HEK293 (cell line): Measurements from ENCODE around the gene ADAMTS16.

ENCODE experiments used
- TSHZ1 ChIP-seq: fragments of 450-650 bp; formaldehyde crosslinking; IDR thresholded peaks from 2 replicates; pipeline ENCODE4 v1.5.1; 2016; ENCODE audit warnings: missing biosample characterization, missing genetic modification characterization, borderline replicate concordance
- ZFP3 ChIP-seq: fragments of 450-650 bp; formaldehyde crosslinking; IDR thresholded peaks from 2 replicates; pipeline ENCODE4 v1.5.1; 2016; ENCODE audit warnings: low read depth, missing biosample characterization, missing genetic modification characterization
- ZNF148 ChIP-seq: fragments of 450-650 bp; formaldehyde crosslinking; IDR thresholded peaks from 2 replicates; pipeline ENCODE4 v1.5.0; 2017; ENCODE audit warnings: missing biosample characterization, missing genetic modification characterization, borderline replicate concordance
- ZNF169 ChIP-seq: fragments of 450-650 bp; formaldehyde crosslinking; IDR thresholded peaks from 2 replicates; pipeline ENCODE4 v1.5.1; 2016; ENCODE audit warnings: missing biosample characterization, missing genetic modification characterization
- ZNF174 ChIP-seq: fragments of 450-650 bp; formaldehyde crosslinking; IDR thresholded peaks from 2 replicates; pipeline ENCODE4 v1.5.0; 2017; ENCODE audit warnings: missing biosample characterization, mild to moderate bottlenecking, missing genetic modification characterization
- ZNF623 ChIP-seq: fragments of 450-650 bp; formaldehyde crosslinking; IDR thresholded peaks from 2 replicates; pipeline ENCODE4 v1.5.1; 2016; ENCODE audit warnings: missing biosample characterization, missing genetic modification characterization

GRCh38 chr5:5278201-5278814 lies 138.2 kb downstream of the ADAMTS16 start:
- no peak for TF ChIP-seq ZNF169 (tag by site-specific recombination)
- no peak for TF ChIP-seq ZNF623 (tag by site-specific recombination)
- TF ChIP-seq TSHZ1 = no peak
- TF ChIP-seq ZFP3 = no peak
- TF ChIP-seq ZNF148 (tag by site-specific recombination) = no peak
- TF ChIP-seq ZNF174 = no peak
